Omental fat pad (tissue), 4 donors: ENCODE data around the gene DSEL. TPM values are rescaled to one million over a fixed set of nuclear protein-coding genes. Genes with fewer than 3 reads are reported as not detected.
A peak's percentile ranks its signal among the peaks of the same experiment; 100 is the strongest.

Source experiments
- ATAC-seq: fragments of 150-250 bp; one replicate; pipeline ENCODE4 v1.9.1; 2016; ENCODE audit warnings: mild to moderate bottlenecking, moderate library complexity; ENCODE audit not compliant: low FRiP score
- DNase-seq: peaks from one replicate; pipeline ENCODE4 v3.0.0-alpha.2; 2019; ENCODE audit warnings: low spot score
- CTCF ChIP-seq, 3 donors: fragments of 450-650 bp; IDR thresholded peaks; one replicate each; pipeline ENCODE4 v1.5.1; 2016 to 2017; ENCODE audit warnings: antibody characterized with exemption in 3 of 3, mild to moderate bottlenecking in 3 of 3, moderate library complexity in 2 of 3
- total RNA-seq, 4 donors: library from RNA; depleted of rRNA; stranded (reverse); fragments of >200 nt; gene quantifications; one replicate each; pipeline ENCODE4 v1.1.0, GENCODE V29; 2016

Gene DSEL
- total RNA-seq, 4 donors from 2014 or later, result 13.1 to 28.7 (median 22.4) TPM

- ATAC-seq (peak; percentile 72), DNase-seq (peak; percentile 40)
- peak in 1 of 3 donors; percentile 19 for TF ChIP-seq CTCF (IDR thresholded peaks at IDR 0.05)
Observed at GRCh38 chr18:67515942-67516538, 480 bp downstream of the DSEL start.

GRCh38 chr18:67514901-67515540 is 1.5 kb downstream of the DSEL start:
- TF ChIP-seq CTCF (IDR thresholded peaks at IDR 0.05), result no peak
- ATAC-seq (no peak), DNase-seq (no peak)

- ATAC-seq (no peak), DNase-seq (no peak)
Observed at GRCh38 chr18:67514465-67514864, 2.1 kb downstream of the DSEL start.

GRCh38 chr18:67513280-67513679 is 3.2 kb downstream of the DSEL start:
- no peak for TF ChIP-seq CTCF (IDR thresholded peaks at IDR 0.05)
- no peak for ATAC-seq
- DNase-seq, result no peak

More at GRCh38 chr18:67514465-67514864, 2.1 kb downstream of the DSEL start:
- no peak for TF ChIP-seq CTCF (IDR thresholded peaks at IDR 0.05)

GRCh38 chr18:67511840-67512239 is 4.7 kb downstream of the DSEL start:
- TF ChIP-seq CTCF (IDR thresholded peaks at IDR 0.05), result no peak
- DNase-seq (no peak), ATAC-seq (no peak)

- ATAC-seq (no peak), DNase-seq (no peak)
- no peak for TF ChIP-seq CTCF (IDR thresholded peaks at IDR 0.05)
Observed at GRCh38 chr18:67510831-67511230, 5.7 kb downstream of the DSEL start.
